Measurements from ENCODE around the gene DNAAF9.
"Not testable (repeated sequence)": the region's sequence is repeated elsewhere in the genome, so short reads cannot be mapped to it uniquely, and the experiment has no call there.

DNA sequence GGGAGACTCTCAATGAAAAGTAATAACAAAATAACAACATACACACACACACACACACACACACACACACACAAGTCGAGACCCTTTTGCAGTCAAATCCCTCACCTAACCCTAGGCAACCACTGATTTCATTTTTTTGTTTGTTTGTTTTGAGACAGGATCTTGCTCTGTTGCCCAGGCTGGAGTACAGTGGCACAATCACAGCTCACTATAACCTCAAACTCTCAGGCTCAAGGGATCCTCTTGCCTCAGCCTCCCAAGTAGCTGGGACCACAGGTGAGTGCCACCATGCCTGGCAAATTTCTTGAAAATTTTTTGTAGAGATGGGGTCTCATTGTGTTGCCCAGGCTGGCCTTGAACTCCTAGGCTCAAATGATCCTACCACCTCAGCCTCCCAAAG is 10.7 kb upstream of the DNAAF9 start:
- TF ChIP-seq, protein P1, sequence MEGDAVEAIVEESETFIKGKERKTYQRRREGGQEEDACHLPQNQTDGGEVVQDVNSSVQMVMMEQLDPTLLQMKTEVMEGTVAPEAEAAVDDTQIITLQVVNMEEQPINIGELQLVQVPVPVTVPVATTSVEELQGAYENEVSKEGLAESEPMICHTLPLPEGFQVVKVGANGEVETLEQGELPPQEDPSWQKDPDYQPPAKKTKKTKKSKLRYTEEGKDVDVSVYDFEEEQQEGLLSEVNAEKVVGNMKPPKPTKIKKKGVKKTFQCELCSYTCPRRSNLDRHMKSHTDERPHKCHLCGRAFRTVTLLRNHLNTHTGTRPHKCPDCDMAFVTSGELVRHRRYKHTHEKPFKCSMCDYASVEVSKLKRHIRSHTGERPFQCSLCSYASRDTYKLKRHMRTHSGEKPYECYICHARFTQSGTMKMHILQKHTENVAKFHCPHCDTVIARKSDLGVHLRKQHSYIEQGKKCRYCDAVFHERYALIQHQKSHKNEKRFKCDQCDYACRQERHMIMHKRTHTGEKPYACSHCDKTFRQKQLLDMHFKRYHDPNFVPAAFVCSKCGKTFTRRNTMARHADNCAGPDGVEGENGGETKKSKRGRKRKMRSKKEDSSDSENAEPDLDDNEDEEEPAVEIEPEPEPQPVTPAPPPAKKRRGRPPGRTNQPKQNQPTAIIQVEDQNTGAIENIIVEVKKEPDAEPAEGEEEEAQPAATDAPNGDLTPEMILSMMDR (IDR thresholded peaks at IDR 0.05), result not testable (repeated sequence)
- not testable (repeated sequence) for TF ChIP-seq ZFX (IDR thresholded peaks at IDR 0.05; ENCODE audit: borderline replicate concordance)
